Cardiac fibroblast (primary cell): ENCODE data around the gene DDAH1.

Experiments used
- DNase-seq, 2 donors: peaks; one replicate each; pipeline versions ENCODE4 v3.0.0 to v3.0.0-alpha.2; 2010; ENCODE audit warnings: low read depth in 2 of 2
- H3K4me3 ChIP-seq, 2 donors: replicated peaks in 1 of 2; 1 replicate in 1 of 2; 2 replicates in 1 of 2; pipeline ENCODE4 v1.5.1; 2011; ENCODE audit warnings: low read depth in 2 of 2, low read length in 2 of 2, mild to moderate bottlenecking in 2 of 2, moderate library complexity in 1 of 2
- CTCF ChIP-seq: IDR thresholded peaks from one replicate; pipeline ENCODE4 v1.5.1; 2011; ENCODE audit warnings: low read depth, mild to moderate bottlenecking, low read length, inconsistent platforms

The DDAH1 gene

GRCh38 chr1:85330711-85331290, 134.2 kb downstream of the DDAH1 start:
- peak; percentile 97 to 98 for DNase-seq
- no peak for TF ChIP-seq CTCF
- H3K4me3 ChIP-seq: no peak overlapping the region

GRCh38 chr1:85330214-85330631, 134.7 kb downstream of the DDAH1 start:
- H3K4me3 ChIP-seq: no peak overlapping the region
- TF ChIP-seq CTCF: no peak
- peak; percentile 95 to 97 for DNase-seq

DNA sequence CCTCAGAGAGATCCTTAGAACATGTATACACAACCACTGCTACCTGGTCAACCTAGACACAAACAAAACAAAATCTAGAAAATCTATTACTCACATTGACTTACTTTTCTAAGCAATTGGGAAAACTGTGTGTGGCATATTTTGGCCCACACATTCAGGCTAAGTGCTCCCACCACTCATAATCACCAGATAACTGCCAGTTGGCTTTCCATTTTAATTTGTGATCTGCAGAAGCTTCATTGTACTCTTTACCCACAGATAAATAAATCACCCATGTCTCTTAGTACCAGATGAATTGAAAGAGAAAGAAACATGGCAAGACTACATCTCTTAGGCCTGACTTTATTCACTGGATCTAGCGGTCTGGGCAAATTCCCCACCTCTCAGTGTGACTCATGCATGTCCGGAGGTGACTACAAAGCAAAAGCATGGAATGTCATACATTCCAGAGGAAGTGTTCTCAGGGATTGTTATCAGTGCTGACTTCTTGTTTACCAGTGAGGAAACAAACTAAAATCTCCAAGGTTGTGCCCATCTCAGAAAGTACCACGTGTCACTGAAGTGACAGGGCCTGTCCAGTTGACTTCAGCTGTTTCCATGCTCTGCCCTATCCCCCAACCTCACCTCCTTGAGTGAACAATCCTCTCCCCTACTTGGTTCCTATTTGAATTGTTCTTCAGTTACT, 136.1 kb downstream of the DDAH1 start:
- no peak for TF ChIP-seq CTCF
- no peak overlapping the region for H3K4me3 ChIP-seq
- DNase-seq: peak; percentile 98 to 99

- no peak for TF ChIP-seq CTCF
- no peak overlapping the region for H3K4me3 ChIP-seq
- DNase-seq: no peak
These were observed 137.2 kb downstream of the DDAH1 start for GRCh38 chr1:85327759-85328158.

- TF ChIP-seq CTCF: no peak
- DNase-seq: no peak
These were observed 138.1 kb downstream of the DDAH1 start for GRCh38 chr1:85326851-85327250.

GRCh38 chr1:85326336-85326735, 138.6 kb downstream of the DDAH1 start:
- DNase-seq: no peak
- TF ChIP-seq CTCF: no peak
- H3K4me3 ChIP-seq: no peak overlapping the region

More at GRCh38 chr1:85326851-85327250, 138.1 kb downstream of the DDAH1 start:
- H3K4me3 ChIP-seq: no peak overlapping the region
